OCI-LY1 (cell line): Measurements from ENCODE around the gene CACNA1H.
"Not testable (repeated sequence)": the region's sequence is repeated elsewhere in the genome, so short reads cannot be mapped to it uniquely, and the experiment has no call there.

Source experiments
- EZH2 ChIP-seq: fragments of 200-600 bp; sonication (generic), shearing (Covaris generic); IDR thresholded peaks from 2 replicates; pipeline ENCODE4 v1.8.0; 2017; ENCODE audit warnings: borderline replicate concordance, mixed run types, mild to moderate bottlenecking, antibody characterized with exemption, low read length, moderate library complexity, mixed read lengths
- TF ChIP-seq, protein P1 (sequence below): fragments of 200-600 bp; sonication (generic), shearing (Covaris generic); IDR thresholded peaks from 2 replicates; pipeline ENCODE4 v1.5.1; 2017; ENCODE audit warnings: mild to moderate bottlenecking, antibody characterized with exemption, low read length, moderate library complexity, mixed read lengths

GRCh38 chr16:1240436-1240835, 87.5 kb downstream of the CACNA1H start, which contains the start of gene TPSAB1:
- TF ChIP-seq EZH2: not testable (repeated sequence)
- TF ChIP-seq, protein P1, sequence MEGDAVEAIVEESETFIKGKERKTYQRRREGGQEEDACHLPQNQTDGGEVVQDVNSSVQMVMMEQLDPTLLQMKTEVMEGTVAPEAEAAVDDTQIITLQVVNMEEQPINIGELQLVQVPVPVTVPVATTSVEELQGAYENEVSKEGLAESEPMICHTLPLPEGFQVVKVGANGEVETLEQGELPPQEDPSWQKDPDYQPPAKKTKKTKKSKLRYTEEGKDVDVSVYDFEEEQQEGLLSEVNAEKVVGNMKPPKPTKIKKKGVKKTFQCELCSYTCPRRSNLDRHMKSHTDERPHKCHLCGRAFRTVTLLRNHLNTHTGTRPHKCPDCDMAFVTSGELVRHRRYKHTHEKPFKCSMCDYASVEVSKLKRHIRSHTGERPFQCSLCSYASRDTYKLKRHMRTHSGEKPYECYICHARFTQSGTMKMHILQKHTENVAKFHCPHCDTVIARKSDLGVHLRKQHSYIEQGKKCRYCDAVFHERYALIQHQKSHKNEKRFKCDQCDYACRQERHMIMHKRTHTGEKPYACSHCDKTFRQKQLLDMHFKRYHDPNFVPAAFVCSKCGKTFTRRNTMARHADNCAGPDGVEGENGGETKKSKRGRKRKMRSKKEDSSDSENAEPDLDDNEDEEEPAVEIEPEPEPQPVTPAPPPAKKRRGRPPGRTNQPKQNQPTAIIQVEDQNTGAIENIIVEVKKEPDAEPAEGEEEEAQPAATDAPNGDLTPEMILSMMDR: not testable (repeated sequence)
